Lower lobe of right lung (tissue), 2 donors: ENCODE data around the gene CDH15. TPM values are rescaled to one million over a fixed set of nuclear protein-coding genes. Genes with fewer than 3 reads are reported as not detected.

ENCODE experiments used
- ATAC-seq, 2 donors: fragments of 200-7000 bp; cut with Tn5 transposase; one replicate each; pipeline ENCODE4 v1.9.1; 2020 to 2022; ENCODE audit warnings: mild to moderate bottlenecking in 2 of 2, moderate library complexity in 2 of 2
- DNase-seq: peaks from one replicate; pipeline ENCODE4 v3.0.0-alpha.2; 2020
- H3K27ac ChIP-seq: fragments of 200-600 bp; one replicate; pipeline ENCODE4 v1.8.0; 2022
- H3K27me3 ChIP-seq: fragments of 200-600 bp; one replicate; pipeline ENCODE4 v1.8.0; 2022; ENCODE audit warnings: low read depth
- H3K36me3 ChIP-seq: fragments of 200-600 bp; one replicate; pipeline ENCODE4 v1.8.0; 2022; ENCODE audit warnings: mild to moderate bottlenecking
- H3K4me1 ChIP-seq: fragments of 200-600 bp; one replicate; pipeline ENCODE4 v1.8.0; 2022
- H3K4me3 ChIP-seq: fragments of 200-600 bp; one replicate; pipeline ENCODE4 v1.8.0; 2022; ENCODE audit warnings: mild to moderate bottlenecking
- H3K9me3 ChIP-seq: fragments of 200-600 bp; one replicate; pipeline ENCODE4 v1.8.0; 2022
- intact Hi-C: fragments of 100-400 bp; cut with DNase I; formaldehyde crosslinking; loops from one replicate; pipeline ENCODE4 v1.11.0; 2022
- total RNA-seq: library from RNA; stranded (reverse); fragmentation: NEBNext Ultra II Directional; extraction: Animal tissue kit (Norgen Biotek cat#: 25700); gene quantifications from one replicate; pipeline ENCODE4 v1.2.1, GENCODE V29; 2021
- TF ChIP-seq, protein P1 (sequence below): fragments of 200-600 bp; IDR thresholded peaks from one replicate; pipeline ENCODE4 v1.8.0; 2022; ENCODE audit warnings: antibody characterized with exemption, mild to moderate bottlenecking
- donor health status: DM: no; HTN: yes; CAD: no; lungs with severe emphysema.

Gene CDH15
- total RNA-seq, 1 donor from 2014 or later, result 0.50 TPM

DNA sequence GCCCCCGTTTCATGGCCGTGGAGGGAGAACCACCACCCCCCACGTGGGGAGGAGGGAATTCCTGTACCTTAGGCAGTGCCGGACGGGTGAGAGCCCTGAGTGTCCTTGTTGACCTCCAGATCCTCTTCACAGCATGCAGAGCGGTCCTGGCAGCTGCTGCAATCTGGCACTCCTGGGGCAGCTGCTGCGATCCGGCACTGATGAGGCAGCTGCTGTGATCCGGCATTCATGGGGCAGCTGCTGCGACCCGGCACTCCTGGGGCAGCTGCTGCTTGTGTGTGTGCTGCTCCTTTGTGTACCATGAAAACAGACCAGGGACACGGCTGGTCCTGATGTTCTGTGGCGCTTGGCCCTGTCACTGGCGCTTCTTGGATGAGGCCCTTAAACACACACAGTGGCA is 58.7 kb downstream of the CDH15 start:
- no peak for DNase-seq
- no peak for ATAC-seq
- no peak overlapping the region for H3K4me3 ChIP-seq
- no peak overlapping the region for H3K27ac ChIP-seq
- peaks cover 76% of the 10 kb centered on the region for H3K36me3 ChIP-seq
- TF ChIP-seq, protein P1, sequence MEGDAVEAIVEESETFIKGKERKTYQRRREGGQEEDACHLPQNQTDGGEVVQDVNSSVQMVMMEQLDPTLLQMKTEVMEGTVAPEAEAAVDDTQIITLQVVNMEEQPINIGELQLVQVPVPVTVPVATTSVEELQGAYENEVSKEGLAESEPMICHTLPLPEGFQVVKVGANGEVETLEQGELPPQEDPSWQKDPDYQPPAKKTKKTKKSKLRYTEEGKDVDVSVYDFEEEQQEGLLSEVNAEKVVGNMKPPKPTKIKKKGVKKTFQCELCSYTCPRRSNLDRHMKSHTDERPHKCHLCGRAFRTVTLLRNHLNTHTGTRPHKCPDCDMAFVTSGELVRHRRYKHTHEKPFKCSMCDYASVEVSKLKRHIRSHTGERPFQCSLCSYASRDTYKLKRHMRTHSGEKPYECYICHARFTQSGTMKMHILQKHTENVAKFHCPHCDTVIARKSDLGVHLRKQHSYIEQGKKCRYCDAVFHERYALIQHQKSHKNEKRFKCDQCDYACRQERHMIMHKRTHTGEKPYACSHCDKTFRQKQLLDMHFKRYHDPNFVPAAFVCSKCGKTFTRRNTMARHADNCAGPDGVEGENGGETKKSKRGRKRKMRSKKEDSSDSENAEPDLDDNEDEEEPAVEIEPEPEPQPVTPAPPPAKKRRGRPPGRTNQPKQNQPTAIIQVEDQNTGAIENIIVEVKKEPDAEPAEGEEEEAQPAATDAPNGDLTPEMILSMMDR, result no peak
- no peaks in the 10 kb centered on the region for H3K4me1 ChIP-seq
- H3K9me3 ChIP-seq, result no peaks in the 10 kb centered on the region
- no peaks in the 10 kb centered on the region for H3K27me3 ChIP-seq
- intact Hi-C loops, result no loop called here

DNA sequence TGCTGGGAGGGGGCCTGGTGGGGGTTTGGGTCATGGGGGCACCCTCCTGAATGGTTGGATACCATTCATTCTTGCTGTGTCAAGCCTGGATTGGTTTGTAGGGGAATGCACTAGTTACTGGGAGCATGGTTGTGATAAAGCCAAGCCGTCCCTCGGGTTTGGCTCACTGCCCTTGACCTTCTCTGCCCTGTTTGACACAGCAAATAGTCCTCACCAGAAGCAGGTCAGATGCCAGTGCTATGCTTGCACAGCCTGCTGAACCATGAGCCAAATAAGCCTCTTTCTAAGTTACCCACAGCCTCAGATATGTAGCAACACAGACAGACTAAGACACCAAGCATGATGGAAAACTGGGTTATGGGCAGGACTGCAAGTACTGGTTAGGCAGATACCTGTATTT is 60.6 kb downstream of the CDH15 start:
- peaks cover 58% of the 10 kb centered on the region for H3K36me3 ChIP-seq
- TF ChIP-seq, protein P1, result no peak
- ATAC-seq, result no peak
- H3K27me3 ChIP-seq, result no peaks in the 10 kb centered on the region
- H3K9me3 ChIP-seq, result no peaks in the 10 kb centered on the region
- no peak overlapping the region for H3K4me3 ChIP-seq
- intact Hi-C loops, result no loop called here
- no peak overlapping the region for H3K27ac ChIP-seq
- DNase-seq, result no peak
- H3K4me1 ChIP-seq, result no peaks in the 10 kb centered on the region

DNA sequence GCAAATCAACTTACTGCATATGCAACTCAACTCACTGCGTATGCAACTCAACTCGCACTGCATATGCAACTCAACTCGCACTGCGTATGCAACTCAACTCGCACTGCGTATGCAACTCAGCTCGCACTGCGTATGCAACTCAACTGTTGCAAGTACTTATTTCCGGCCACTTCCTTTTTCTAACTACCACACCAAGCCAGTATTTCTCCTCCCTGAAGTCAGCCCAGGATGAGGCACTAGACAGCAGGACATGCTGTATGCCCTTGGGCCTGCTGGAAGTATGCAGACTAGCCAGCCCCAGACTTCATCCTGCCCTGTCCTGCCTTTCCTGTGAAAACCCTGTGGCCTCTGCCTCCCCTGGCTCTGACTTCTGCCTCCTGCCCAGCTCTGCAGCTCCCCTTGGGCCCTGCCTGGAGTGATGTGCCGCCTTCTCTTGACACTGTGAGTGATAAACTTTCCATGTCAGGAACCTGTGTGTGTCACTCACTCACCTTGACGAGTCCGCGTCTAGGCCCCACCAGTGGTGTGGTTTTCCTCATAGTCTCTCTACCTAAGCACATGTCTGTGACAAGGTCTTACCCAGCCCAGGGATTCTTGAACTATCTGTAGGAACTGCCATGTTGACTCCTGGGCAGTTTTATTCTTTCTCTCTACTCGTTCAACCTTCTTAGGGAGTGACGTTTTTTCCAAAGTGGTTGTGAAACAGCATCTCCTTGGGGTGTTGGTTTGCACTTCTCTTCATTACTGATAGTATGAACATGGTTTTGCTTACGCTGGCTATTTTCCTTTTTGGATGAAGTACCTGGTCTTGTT is 62.3 kb downstream of the CDH15 start:
- Histone ChIP-seq H3K27ac (no peak overlapping the region), H3K27me3 (no peaks in the 10 kb centered on the region), H3K36me3 (peaks cover 40% of the 10 kb centered on the region), H3K4me1 (no peaks in the 10 kb centered on the region), H3K4me3 (no peak overlapping the region), H3K9me3 (no peaks in the 10 kb centered on the region)
- intact Hi-C loops, result no loop called here
- peak; percentile 64 to 78 for ATAC-seq
- no peak for DNase-seq
- TF ChIP-seq, protein P1, result no peak

DNA sequence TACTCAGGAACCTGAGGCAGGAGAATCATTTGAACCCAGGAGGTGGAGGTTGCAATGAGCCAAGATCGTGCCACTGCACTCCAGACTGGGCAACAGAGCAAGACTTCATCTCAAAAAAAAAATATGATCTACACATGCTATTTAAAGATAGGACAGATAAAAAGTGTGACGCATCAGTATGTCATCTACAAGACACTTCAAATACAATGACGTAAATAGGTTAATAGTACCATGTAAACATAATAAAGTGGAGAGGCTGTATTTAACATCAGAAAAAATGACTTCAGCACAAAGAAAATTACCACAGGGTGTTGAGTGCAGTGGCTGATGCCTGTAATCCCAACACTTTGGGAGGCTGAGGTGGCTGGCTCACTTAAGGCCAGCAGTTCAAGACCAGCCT is 66.2 kb downstream of the CDH15 start:
- H3K27ac ChIP-seq, result no peak overlapping the region
- H3K9me3 ChIP-seq, result no peaks in the 10 kb centered on the region
- peaks cover 11% of the 10 kb centered on the region for H3K36me3 ChIP-seq
- DNase-seq, result no peak
- TF ChIP-seq, protein P1, result no peak
- H3K27me3 ChIP-seq, result no peaks in the 10 kb centered on the region
- no peak for ATAC-seq
- no peak overlapping the region for H3K4me3 ChIP-seq
- intact Hi-C loops, result no loop called here
- peaks cover 9% of the 10 kb centered on the region for H3K4me1 ChIP-seq

DNA sequence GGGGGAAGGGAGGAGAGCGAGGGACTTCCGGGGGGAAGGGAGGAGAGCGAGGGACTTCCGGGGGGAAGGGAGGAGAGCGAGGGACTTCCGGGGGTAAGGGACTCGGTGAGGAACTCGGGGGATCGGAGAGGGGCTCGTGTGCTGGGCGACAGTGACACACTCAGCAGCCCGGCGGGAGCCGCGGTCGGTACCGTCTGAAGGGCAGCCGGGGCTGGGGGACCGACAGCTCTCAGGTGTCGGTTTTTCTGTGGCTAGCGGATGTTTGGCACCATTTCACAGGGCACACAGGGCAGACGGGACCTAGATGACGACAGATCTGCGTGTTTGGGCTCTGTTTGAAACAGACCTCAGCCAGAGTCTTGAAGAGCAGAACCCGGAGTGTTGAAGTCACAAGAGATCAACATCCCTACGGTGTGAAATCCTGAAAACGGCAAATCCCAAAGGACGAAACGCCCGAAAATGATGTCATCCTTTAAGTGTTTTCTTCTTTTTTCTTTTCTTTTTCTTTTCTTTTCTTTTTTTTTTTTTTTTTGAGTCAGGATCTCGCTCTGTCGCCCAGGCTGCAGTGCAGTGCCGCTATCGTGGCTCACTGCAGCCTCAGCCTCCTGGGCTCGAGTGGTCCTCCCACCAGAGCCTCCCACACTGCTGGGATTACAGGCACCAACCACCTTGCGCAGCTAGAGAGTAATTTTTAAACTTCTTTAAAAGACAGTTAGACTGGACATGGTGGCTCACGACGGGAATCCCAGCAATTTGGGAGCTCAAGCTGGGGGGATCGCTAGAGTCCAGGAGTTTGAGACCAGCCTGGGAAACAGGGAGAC is 69.8 kb downstream of the CDH15 start:
- Histone ChIP-seq H3K4me3 (peak overlapping the region; percentile 75), H3K4me1 (peaks cover 9% of the 10 kb centered on the region), H3K27me3 (no peaks in the 10 kb centered on the region), H3K36me3 (no peaks in the 10 kb centered on the region), H3K27ac (peak overlapping the region; percentile 98), H3K9me3 (no peaks in the 10 kb centered on the region)
- ATAC-seq (peak; percentile 76 to 78), DNase-seq (peak; percentile 85)
- intact Hi-C loops, result no loop called here
- TF ChIP-seq, protein P1, result no peak
